ENCODE measurements around the gene MEIS2.

DNA sequence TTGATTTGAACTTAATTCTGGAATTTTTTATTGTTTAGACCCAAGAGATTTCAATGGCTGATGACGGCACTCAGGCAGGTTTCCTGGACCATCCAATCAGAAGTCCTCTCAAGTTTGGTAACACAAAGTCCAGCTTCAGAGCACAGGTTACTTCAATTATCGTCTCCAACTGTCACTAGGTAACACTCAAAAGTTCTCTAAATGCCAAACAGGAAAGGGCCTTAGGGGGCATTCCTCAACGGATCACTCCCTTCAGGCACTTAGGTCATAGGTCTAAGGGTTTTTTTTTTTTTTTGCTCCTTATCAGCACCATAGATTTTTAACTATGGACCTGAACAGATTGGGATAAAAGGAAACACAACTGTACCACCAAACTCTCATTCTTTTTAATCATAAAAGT is 85.8 kb downstream of the MEIS2 start:
- TF ChIP-seq POLR2A (IDR thresholded peaks at IDR 0.05; ENCODE audit: low read length) (no peak), RNF2 (IDR thresholded peaks at IDR 0.05; ENCODE audit: borderline replicate concordance, low read depth) (no peak), HEYL (CRISPR knock-in tag; IDR thresholded peaks at IDR 0.05) (no peak), RCOR1 (IDR thresholded peaks at IDR 0.05; ENCODE audit: low read depth, low read length) (no peak), ZNF302 (CRISPR knock-in tag; IDR thresholded peaks at IDR 0.05) (no peak), CBX8 (IDR thresholded peaks at IDR 0.05) (no peak), HDAC2 (IDR thresholded peaks at IDR 0.05) (no peak), EP300 (IDR thresholded peaks at IDR 0.05) (no peak)
- TF ChIP-seq, protein P1, sequence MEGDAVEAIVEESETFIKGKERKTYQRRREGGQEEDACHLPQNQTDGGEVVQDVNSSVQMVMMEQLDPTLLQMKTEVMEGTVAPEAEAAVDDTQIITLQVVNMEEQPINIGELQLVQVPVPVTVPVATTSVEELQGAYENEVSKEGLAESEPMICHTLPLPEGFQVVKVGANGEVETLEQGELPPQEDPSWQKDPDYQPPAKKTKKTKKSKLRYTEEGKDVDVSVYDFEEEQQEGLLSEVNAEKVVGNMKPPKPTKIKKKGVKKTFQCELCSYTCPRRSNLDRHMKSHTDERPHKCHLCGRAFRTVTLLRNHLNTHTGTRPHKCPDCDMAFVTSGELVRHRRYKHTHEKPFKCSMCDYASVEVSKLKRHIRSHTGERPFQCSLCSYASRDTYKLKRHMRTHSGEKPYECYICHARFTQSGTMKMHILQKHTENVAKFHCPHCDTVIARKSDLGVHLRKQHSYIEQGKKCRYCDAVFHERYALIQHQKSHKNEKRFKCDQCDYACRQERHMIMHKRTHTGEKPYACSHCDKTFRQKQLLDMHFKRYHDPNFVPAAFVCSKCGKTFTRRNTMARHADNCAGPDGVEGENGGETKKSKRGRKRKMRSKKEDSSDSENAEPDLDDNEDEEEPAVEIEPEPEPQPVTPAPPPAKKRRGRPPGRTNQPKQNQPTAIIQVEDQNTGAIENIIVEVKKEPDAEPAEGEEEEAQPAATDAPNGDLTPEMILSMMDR (IDR thresholded peaks at IDR 0.05), result no peak
